Lower leg skin (tissue), 3 donors: ENCODE measurements around the gene KRT83.

Experiments used
- POLR2A ChIP-seq, 2 donors: fragments of 450-650 bp; IDR thresholded peaks; one replicate each; pipeline ENCODE4 v1.6.1; 2016 to 2017; ENCODE audit warnings: antibody characterized with exemption in 2 of 2, mild to moderate bottlenecking in 1 of 2, moderate library complexity in 1 of 2
- TF ChIP-seq, protein P1 (sequence below), 3 donors: fragments of 450-650 bp; IDR thresholded peaks; one replicate each; pipeline ENCODE4 v1.5.1; 2016; ENCODE audit warnings: antibody characterized with exemption in 3 of 3, mild to moderate bottlenecking in 3 of 3, moderate library complexity in 2 of 3

DNA sequence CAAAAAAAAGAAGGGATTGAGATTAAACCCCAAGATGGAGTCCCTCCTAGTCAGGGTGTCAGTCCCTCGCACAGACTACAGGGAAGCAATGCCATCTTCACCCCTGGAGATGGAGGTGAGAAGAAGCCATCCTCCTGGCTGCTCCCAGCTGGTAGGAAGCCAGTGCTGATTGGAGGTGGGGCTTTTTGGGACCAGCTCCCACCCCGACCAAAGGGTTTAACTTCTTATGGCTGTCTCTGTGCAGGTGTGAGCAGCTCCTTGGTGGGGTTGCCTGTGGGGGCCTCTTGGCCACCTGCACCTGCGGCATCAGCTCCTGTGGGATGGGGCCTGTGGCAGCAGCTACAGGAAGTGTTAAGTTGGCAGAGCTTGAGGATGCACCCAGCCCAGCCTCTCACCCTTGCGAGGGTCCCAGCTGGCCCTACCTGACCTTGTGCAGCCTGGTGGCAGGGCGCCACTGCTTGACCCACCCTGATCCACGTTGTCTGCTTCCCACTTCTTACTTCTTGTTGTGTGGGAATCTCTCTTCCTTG is 50.6 kb downstream of the KRT83 start:
- TF ChIP-seq, protein P1, sequence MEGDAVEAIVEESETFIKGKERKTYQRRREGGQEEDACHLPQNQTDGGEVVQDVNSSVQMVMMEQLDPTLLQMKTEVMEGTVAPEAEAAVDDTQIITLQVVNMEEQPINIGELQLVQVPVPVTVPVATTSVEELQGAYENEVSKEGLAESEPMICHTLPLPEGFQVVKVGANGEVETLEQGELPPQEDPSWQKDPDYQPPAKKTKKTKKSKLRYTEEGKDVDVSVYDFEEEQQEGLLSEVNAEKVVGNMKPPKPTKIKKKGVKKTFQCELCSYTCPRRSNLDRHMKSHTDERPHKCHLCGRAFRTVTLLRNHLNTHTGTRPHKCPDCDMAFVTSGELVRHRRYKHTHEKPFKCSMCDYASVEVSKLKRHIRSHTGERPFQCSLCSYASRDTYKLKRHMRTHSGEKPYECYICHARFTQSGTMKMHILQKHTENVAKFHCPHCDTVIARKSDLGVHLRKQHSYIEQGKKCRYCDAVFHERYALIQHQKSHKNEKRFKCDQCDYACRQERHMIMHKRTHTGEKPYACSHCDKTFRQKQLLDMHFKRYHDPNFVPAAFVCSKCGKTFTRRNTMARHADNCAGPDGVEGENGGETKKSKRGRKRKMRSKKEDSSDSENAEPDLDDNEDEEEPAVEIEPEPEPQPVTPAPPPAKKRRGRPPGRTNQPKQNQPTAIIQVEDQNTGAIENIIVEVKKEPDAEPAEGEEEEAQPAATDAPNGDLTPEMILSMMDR (IDR thresholded peaks at IDR 0.05): no peak
- no peak for TF ChIP-seq POLR2A (IDR thresholded peaks at IDR 0.05)
